ENCODE measurements around the gene COQ4.
"Not testable (repeated sequence)": the region's sequence is repeated elsewhere in the genome, so short reads cannot be mapped to it uniquely, and the experiment has no call there.

COQ4 gene

GRCh38 chr9:128322404-128323211 lies at the start of gene COQ4, which contains the start of gene TRUB2:
Gene COQ4, plus strand, starts transcription at chr9:128322839. Its CDS starts 20 bp downstream, at chr9:128322859.
Gene TRUB2, minus strand, starts transcription at chr9:128322447. Its CDS starts 39 bp downstream, at chr9:128322408.
- peak; percentile 91 to 94 for DNase-seq

GRCh38 chr9:128274245-128274644 lies 48.4 kb upstream of the COQ4 start:
- no peak for DNase-seq

- DNase-seq = peak; percentile 4 to 10
Measured at GRCh38 chr9:128275198-128276007, 47.2 kb upstream of the COQ4 start, which contains the start of gene GOLGA2. Gene GOLGA2, minus strand, starts transcription at chr9:128276007. Its CDS starts 31 bp downstream, at chr9:128275976.

GRCh38 chr9:128276008-128276573 lies 46.5 kb upstream of the COQ4 start, which contains the start of gene SWI5:
Gene SWI5, plus strand, starts transcription at chr9:128276276.
- peak; percentile 99 to 100 for DNase-seq

- DNase-seq = no peak
Measured at GRCh38 chr9:128276574-128277270, 45.9 kb upstream of the COQ4 start.

- DNase-seq = not testable (repeated sequence)
Measured at GRCh38 chr9:128279088-128280073, 43.3 kb upstream of the COQ4 start.

GRCh38 chr9:128280084-128280622 lies 42.5 kb upstream of the COQ4 start:
- DNase-seq = no peak

- no peak for DNase-seq
Measured at GRCh38 chr9:128282500-128282899, 40.1 kb upstream of the COQ4 start.

GRCh38 chr9:128285033-128285784 lies 37.4 kb upstream of the COQ4 start:
- no peak for DNase-seq

- no peak for DNase-seq
Measured at GRCh38 chr9:128286440-128286839, 36.2 kb upstream of the COQ4 start.

- DNase-seq = no peak
Measured at GRCh38 chr9:128288273-128289004, 34.2 kb upstream of the COQ4 start.

- no peak for DNase-seq
Measured at GRCh38 chr9:128292009-128292408, 30.6 kb upstream of the COQ4 start.

GRCh38 chr9:128293091-128293490 lies 29.5 kb upstream of the COQ4 start:
- no peak for DNase-seq

GRCh38 chr9:128294142-128294541 lies 28.5 kb upstream of the COQ4 start:
- DNase-seq = no peak

- DNase-seq = no peak
Measured at GRCh38 chr9:128296340-128297220, 26.1 kb upstream of the COQ4 start.

- no peak for DNase-seq
Measured at GRCh38 chr9:128297221-128297773, 25.3 kb upstream of the COQ4 start.

GRCh38 chr9:128298535-128299482 lies 23.8 kb upstream of the COQ4 start:
- DNase-seq = no peak

All from CD4-positive, alpha-beta T cell treated with Interleukin-1 beta for 1 hour (primary cell).